Parathyroid adenoma (tissue), 2 donors: ENCODE measurements around the gene TIMP4.

Experiments used
- H2AFZ ChIP-seq: fragments of 300-600 bp; sonication (generic); one replicate; pipeline ENCODE4 v1.7.0; 2017; ENCODE audit warnings: antibody characterized with exemption, mild to moderate bottlenecking
- H3K27ac ChIP-seq: fragments of 300-600 bp; sonication (generic); one replicate; pipeline ENCODE4 v1.7.0; 2017
- H3K27me3 ChIP-seq: fragments of 300-600 bp; sonication (generic); one replicate; pipeline ENCODE4 v1.7.0; 2017; ENCODE audit warnings: low read length; ENCODE audit not compliant: control insufficient read depth, insufficient read depth
- H3K36me3 ChIP-seq: fragments of 300-600 bp; sonication (generic); one replicate; pipeline ENCODE4 v1.7.0; 2017; ENCODE audit warnings: low read length; ENCODE audit not compliant: control insufficient read depth, insufficient read depth
- H3K4me1 ChIP-seq: fragments of 300-600 bp; sonication (generic); one replicate; pipeline ENCODE4 v1.7.0; 2017; ENCODE audit warnings: control low read depth
- H3K4me2 ChIP-seq: fragments of 300-600 bp; sonication (generic); one replicate; pipeline ENCODE4 v1.7.0; 2017; ENCODE audit warnings: low read length
- H3K4me3 ChIP-seq: fragments of 300-600 bp; sonication (generic); one replicate; pipeline ENCODE4 v1.7.0; 2017; ENCODE audit warnings: low read depth, low read length
- H3K79me2 ChIP-seq: fragments of 300-600 bp; sonication (generic); one replicate; pipeline ENCODE4 v1.7.0; 2017; ENCODE audit warnings: control low read depth
- H3K9ac ChIP-seq: fragments of 300-600 bp; sonication (generic); one replicate; pipeline ENCODE4 v1.7.0; 2017; ENCODE audit warnings: mild to moderate bottlenecking
- H3K9me3 ChIP-seq: fragments of 300-600 bp; sonication (generic); one replicate; pipeline ENCODE4 v1.7.0; 2017; ENCODE audit warnings: low read length; ENCODE audit not compliant: control insufficient read depth
- TF ChIP-seq, protein P1 (sequence below): fragments of 300-600 bp; sonication (generic); IDR thresholded peaks from one replicate; pipeline ENCODE4 v1.7.0; 2017; ENCODE audit warnings: antibody characterized with exemption, mild to moderate bottlenecking
- donor health status: primary hyperparathyroidism.

Gene TIMP4

DNA sequence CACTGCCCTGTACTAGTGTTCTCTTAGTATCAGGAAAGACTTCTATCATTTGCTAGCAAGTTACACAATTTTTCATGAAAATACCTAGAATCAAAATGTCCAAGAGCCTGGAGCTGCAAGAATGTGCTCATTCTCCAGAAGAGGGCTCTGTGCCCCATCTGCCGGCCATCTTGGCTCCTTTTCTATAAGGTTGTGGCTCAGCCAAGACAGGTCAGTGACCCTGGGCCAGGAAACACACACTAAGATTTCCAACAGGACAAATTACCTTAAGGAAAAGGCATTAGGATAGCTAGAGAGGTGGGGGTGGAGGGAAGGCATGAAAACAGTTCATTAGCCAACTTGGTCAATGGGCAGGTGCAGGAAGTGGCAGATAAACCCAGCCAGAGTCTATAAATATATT is 20.7 kb downstream of the TIMP4 start:
- TF ChIP-seq, protein P1, sequence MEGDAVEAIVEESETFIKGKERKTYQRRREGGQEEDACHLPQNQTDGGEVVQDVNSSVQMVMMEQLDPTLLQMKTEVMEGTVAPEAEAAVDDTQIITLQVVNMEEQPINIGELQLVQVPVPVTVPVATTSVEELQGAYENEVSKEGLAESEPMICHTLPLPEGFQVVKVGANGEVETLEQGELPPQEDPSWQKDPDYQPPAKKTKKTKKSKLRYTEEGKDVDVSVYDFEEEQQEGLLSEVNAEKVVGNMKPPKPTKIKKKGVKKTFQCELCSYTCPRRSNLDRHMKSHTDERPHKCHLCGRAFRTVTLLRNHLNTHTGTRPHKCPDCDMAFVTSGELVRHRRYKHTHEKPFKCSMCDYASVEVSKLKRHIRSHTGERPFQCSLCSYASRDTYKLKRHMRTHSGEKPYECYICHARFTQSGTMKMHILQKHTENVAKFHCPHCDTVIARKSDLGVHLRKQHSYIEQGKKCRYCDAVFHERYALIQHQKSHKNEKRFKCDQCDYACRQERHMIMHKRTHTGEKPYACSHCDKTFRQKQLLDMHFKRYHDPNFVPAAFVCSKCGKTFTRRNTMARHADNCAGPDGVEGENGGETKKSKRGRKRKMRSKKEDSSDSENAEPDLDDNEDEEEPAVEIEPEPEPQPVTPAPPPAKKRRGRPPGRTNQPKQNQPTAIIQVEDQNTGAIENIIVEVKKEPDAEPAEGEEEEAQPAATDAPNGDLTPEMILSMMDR, result peak; percentile 28
- no peak overlapping the region for H3K27ac ChIP-seq
- no peaks in the 10 kb centered on the region for H3K27me3 ChIP-seq
- H3K4me3 ChIP-seq, result no peak overlapping the region
- no peak overlapping the region for H3K4me2 ChIP-seq
- H3K36me3 ChIP-seq, result no peaks in the 10 kb centered on the region
- peaks cover 17% of the 10 kb centered on the region for H3K79me2 ChIP-seq
- no peak overlapping the region for H2AFZ ChIP-seq
- peaks cover 6% of the 10 kb centered on the region for H3K4me1 ChIP-seq
- H3K9ac ChIP-seq, result no peak overlapping the region
- H3K9me3 ChIP-seq, result no peaks in the 10 kb centered on the region

- Histone ChIP-seq H3K36me3 (no peaks in the 10 kb centered on the region), H3K9ac (no peak overlapping the region), H3K4me1 (peaks cover 6% of the 10 kb centered on the region), H3K27ac (no peak overlapping the region), H3K4me2 (no peak overlapping the region), H3K9me3 (no peaks in the 10 kb centered on the region), H3K4me3 (no peak overlapping the region), H2AFZ (no peak overlapping the region), H3K27me3 (no peaks in the 10 kb centered on the region), H3K79me2 (peaks cover 17% of the 10 kb centered on the region)
- TF ChIP-seq, protein P1, result no peak
These were observed 22.3 kb downstream of the TIMP4 start for GRCh38 chr3:12136371-12136770.

DNA sequence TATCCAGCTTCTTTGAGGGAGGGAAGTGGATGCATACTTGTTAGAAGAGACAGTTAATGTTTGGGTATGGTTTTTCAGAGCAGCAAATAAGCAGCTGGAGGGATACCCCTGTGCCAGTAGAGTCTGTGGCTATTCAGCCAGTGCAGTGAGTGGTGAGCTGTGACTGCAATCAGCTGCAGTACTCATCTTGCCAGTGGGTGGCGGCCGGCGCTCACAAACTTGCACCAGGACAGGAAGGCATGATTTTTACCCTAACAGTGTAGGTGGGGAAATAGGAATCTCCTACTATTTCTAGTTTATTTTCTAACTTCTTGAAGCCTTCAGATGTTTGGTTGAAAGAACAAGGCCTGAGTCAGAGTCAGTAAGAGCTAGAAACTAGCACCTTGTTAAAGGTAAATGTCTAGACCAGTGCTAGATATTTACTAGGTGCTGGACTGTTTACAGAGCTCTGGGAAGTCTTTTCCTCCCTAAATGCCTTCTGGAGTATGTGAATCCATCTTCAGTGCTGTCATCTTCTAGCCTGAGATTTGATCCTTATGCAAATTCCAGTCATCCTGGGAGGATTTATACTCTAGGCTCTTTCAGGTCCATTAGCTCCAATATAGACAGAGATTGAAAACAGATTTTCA is 23.6 kb downstream of the TIMP4 start:
- no peak overlapping the region for H3K4me3 ChIP-seq
- H3K79me2 ChIP-seq, result peaks cover 17% of the 10 kb centered on the region
- H3K36me3 ChIP-seq, result no peaks in the 10 kb centered on the region
- no peak overlapping the region for H3K4me2 ChIP-seq
- H2AFZ ChIP-seq, result no peak overlapping the region
- H3K9me3 ChIP-seq, result no peaks in the 10 kb centered on the region
- H3K9ac ChIP-seq, result no peak overlapping the region
- TF ChIP-seq, protein P1, result peak; percentile 79
- no peaks in the 10 kb centered on the region for H3K27me3 ChIP-seq
- no peak overlapping the region for H3K27ac ChIP-seq
- H3K4me1 ChIP-seq, result peaks cover 6% of the 10 kb centered on the region

- no peaks in the 10 kb centered on the region for H3K9me3 ChIP-seq
- no peak overlapping the region for H2AFZ ChIP-seq
- H3K4me3 ChIP-seq, result no peak overlapping the region
- H3K27ac ChIP-seq, result no peak overlapping the region
- peaks cover 6% of the 10 kb centered on the region for H3K4me1 ChIP-seq
- H3K4me2 ChIP-seq, result no peak overlapping the region
- H3K27me3 ChIP-seq, result no peaks in the 10 kb centered on the region
- peaks cover 17% of the 10 kb centered on the region for H3K79me2 ChIP-seq
- H3K36me3 ChIP-seq, result no peaks in the 10 kb centered on the region
- no peak overlapping the region for H3K9ac ChIP-seq
- TF ChIP-seq, protein P1, result no peak
These were observed 25.8 kb downstream of the TIMP4 start for GRCh38 chr3:12132881-12133280.
